ENCODE results near the gene SYTL2. TPM values are rescaled to one million over a fixed set of nuclear protein-coding genes. Genes with fewer than 3 reads are reported as not detected.

The SYTL2 gene
- polyA plus RNA-seq, 4 donors, result 64.1 to 85.4 (median 73.8) TPM

- DNase-seq (ENCODE audit: low read depth in 4 of 4, low spot score in 3 of 4), result no peak
These were observed 17.7 kb upstream of the SYTL2 start for GRCh38 chr11:85828640-85828978.

- no peak for DNase-seq (ENCODE audit: low read depth in 4 of 4, low spot score in 3 of 4)
These were observed 17.1 kb upstream of the SYTL2 start for GRCh38 chr11:85827748-85828639.

- DNase-seq (ENCODE audit: low read depth in 4 of 4, low spot score in 3 of 4), result no peak
These were observed 15.3 kb upstream of the SYTL2 start for GRCh38 chr11:85826116-85826855.

DNA sequence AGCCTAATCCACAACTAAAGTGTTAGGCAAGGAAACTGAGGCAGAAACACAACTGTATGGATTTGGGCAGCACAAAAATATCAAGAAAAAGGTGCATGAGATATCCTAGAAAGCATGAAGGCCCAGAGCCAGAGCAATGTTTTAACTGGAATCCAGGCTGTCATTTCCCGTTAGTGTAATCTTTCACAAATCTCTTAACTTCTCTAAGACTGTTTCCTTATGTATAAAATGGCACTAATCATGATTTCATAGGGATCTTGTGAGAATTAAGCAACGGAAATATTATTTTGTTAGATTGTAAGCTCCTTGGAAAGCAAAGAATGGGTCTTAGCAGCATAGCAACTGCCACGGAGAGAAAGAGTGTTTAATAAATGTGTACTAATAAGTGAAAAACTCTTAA, 14.7 kb upstream of the SYTL2 start:
- DNase-seq (ENCODE audit: low read depth in 4 of 4, low spot score in 3 of 4), result no peak

- no peak for DNase-seq (ENCODE audit: low read depth in 4 of 4, low spot score in 3 of 4)
These were observed 12.9 kb upstream of the SYTL2 start for GRCh38 chr11:85823816-85824215.

DNA sequence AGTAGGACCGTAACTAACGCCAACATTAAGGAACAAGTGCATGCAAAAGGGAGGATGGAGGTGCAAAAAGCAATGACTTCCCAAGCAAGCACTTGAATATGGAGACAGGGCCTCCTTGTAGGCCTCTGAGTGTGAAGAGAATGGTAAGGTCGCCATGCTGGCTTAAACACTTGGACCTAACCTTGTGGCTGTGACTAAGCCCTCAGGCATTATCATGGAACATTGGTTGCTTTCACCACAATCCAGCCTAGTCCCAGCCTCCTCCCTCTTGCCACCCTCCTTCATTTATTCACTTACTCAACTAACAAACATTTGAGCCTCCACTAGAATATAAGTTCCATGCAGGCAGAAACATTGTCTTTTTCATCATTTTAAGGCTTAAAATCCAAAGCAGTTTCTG, 11.9 kb upstream of the SYTL2 start:
- no peak for DNase-seq (ENCODE audit: low read depth in 4 of 4, low spot score in 3 of 4)

DNA sequence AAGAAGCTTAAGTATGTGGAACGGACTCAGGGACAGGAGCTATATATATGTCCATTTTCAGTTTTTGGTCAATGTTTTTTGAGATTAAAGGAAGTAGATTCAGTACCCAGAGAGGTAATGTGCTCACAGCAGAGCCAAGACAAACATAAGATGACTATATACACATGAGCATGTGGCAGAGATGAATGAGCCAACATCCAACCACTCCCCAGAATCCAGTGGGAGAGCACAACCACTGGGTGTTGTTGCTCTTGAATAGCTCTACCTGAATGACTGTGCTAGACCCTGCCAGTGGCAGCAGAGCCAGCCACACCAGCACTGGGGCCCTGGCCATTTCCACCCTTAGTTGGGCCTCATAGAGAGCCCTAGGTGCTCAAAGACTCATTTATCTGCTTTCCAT, 10.7 kb upstream of the SYTL2 start:
- DNase-seq (ENCODE audit: low read depth in 4 of 4, low spot score in 3 of 4), result no peak

DNA sequence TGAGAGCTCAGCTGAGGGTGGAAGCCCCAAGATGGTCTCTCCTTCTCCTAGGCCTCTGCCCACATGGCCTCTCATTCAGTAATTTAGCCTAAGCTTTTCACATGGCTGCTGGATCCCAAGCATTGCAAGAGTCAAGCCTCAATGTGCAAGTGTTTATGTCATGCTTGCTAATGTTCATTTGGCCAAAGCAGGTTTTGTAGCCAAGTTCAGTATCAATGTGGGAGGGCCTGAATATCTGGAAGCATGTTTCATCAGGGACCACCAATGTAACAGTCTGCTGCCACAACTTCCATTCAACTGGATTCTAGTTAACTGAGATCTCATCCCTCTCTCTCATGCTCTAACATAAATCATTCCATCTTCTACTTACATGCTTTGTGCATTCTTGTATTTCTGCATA, 8.5 kb upstream of the SYTL2 start:
- no peak for DNase-seq (ENCODE audit: low read depth in 4 of 4, low spot score in 3 of 4)

DNA sequence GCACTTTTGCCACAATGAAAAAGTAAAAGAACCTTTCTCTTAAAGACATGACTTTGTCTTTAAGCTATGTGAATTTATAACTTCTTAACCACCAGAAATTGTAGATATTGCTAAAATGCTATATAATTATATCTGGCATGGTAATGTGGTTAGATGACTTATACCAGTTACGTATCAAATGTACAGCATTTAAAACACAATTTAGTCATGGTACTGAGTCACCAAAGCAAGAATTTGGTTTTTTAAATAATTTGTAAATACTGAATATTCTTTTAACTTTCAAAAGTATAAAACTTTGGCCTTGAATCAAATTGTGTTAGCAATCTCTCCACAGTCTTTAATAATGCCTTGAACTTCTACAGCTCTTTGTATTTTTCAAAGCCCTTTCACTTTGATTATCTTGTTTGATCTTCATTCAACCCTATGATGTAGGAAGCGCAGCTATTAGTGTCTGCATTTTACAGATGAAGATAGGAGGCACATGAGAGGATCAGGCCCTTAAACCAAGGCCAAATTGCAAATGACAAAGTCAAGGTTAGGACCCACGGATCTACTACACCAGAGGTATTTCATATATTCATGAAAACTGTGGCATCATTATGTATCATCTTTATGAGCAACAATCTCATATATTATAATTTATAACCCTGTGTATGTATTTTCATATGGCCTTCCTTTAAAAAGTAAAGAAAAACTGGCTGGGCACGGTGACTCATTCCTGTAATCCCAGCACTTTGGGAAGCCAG, 4.4 kb upstream of the SYTL2 start:
- DNase-seq (ENCODE audit: low read depth in 4 of 4, low spot score in 3 of 4), result no peak

GRCh38 chr11:85813721-85814120, 2.8 kb upstream of the SYTL2 start:
- DNase-seq (ENCODE audit: low read depth in 4 of 4, low spot score in 3 of 4), result no peak

DNA sequence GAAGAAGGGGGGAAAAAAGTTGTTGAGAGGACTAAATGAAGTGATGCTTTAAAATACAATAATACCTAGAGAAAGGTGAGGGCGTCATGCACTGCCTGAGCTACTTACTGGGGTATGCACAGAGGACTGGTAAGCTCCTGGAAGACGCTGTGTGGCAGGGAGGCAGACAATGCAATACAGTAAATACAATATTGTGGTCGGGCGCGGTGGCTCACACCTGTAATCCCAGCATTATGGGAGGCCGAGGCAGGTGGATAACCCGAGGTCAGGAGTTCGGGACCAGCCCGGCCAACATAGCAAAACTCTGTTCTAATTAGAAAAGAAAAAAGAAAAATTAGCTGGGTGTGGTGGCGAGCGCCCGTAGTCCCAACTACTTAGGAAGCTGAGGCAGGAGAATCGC, 683 bp upstream of the SYTL2 start:
- DNase-seq (ENCODE audit: low read depth in 4 of 4, low spot score in 3 of 4), result no peak

DNA sequence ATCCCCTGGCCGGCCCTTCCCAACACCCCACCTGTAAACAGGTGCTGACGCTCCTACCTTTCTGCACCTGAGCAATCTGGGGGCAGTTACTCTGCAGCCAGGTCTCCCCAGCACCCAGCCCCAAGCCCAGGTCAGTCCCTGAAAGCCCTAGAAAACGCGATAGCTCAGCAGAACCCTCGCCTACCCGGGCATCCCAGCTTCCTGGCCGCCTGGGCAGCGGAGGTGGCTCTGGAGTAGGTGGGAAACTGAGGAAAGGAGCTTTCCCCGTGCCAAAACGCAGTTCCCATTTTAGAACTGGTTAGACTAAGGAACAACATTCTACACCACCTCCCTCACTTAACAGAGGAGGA, 445 bp downstream of the SYTL2 start:
- no peak for DNase-seq (ENCODE audit: low read depth in 4 of 4, low spot score in 3 of 4)

- no peak for DNase-seq (ENCODE audit: low read depth in 4 of 4, low spot score in 3 of 4)
These were observed 1.1 kb downstream of the SYTL2 start for GRCh38 chr11:85809863-85810262.

- DNase-seq (ENCODE audit: low read depth in 4 of 4, low spot score in 3 of 4), result no peak
These were observed 1.8 kb downstream of the SYTL2 start for GRCh38 chr11:85809191-85809590.

GRCh38 chr11:85806876-85807275, 4.1 kb downstream of the SYTL2 start:
- no peak for DNase-seq (ENCODE audit: low read depth in 4 of 4, low spot score in 3 of 4)

GRCh38 chr11:85806016-85806415, 4.9 kb downstream of the SYTL2 start:
- DNase-seq (ENCODE audit: low read depth in 4 of 4, low spot score in 3 of 4), result no peak

- no peak for DNase-seq (ENCODE audit: low read depth in 4 of 4, low spot score in 3 of 4)
These were observed 5.6 kb downstream of the SYTL2 start for GRCh38 chr11:85805387-85805786.

DNA sequence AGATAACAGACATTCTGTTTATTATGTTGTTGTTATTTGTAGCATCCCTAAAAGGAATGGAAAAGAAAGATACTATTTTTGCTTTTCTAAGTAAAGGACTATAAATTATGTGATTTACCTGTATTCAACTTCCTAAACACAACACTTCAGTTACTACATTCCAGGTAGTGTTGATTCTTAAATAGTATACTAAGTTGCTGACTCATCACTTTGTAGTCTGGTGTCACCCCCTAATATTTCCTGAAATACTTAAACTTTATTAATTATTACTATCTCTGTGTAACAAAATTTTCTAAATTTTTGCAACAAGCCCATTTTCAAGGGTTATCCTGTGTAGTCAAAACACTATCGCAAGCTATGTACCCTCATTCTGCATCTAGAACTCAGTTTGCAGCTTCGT, 7.0 kb downstream of the SYTL2 start:
- no peak for DNase-seq (ENCODE audit: low read depth in 4 of 4, low spot score in 3 of 4)

DNA sequence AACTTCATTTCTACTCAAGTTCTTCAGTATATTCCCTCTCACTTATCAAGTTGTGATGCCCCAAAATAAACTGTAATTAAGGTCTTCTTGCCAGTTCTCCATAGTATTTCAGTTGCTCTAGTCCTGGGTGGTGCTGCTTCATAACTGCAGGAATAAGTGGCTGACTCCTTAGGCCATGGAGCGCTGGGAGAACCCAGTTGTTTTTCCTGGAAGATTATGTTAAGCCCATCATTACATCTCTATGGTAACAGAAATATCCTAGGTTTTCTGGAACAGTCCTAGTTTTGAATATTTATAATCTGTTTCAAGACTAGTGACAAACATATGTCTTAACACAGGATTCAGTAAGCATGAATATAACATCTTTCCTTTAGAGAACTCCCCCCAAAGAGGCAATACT, 7.6 kb downstream of the SYTL2 start:
- no peak for DNase-seq (ENCODE audit: low read depth in 4 of 4, low spot score in 3 of 4)

- DNase-seq (ENCODE audit: low read depth in 4 of 4, low spot score in 3 of 4), result no peak
These were observed 9.4 kb downstream of the SYTL2 start for GRCh38 chr11:85801527-85801926.

DNA sequence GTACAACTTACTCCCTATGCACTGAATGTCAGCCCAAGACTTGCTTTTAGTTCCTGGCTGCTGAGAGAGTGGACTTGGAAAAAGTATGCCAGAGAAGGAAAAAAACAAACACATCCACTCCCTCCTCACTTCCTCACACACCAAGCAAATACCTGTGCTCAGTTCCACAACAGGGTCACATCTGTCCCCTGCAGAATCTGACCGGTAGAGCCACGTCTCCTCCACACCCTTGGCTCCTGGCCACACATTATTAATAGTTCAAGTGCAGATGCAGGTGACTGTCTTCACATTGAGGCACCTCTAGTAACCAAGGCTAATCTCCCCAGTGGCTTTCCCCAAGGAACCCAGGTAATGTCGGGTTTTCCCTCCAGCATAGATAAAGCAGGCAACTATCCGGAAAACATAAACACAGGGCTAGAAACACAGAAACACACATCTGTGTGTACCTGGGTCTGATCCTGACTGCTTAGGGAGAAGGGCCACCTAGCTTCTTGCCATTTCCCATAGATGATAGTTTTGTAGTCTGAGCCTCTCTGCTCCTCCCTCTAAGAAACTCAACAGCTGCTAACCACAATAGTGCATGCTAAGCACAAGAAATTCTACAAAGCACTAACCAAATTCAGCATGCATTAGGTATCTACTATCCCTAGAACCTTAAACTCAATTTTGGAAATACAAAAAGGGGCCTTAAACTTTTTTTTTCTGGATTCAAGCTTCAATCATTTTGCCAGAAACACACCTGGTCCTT, 10.2 kb downstream of the SYTL2 start:
- DNase-seq (ENCODE audit: low read depth in 4 of 4, low spot score in 3 of 4), result no peak

Data from right renal pelvis (tissue), 4 donors.